Measurements from ENCODE around the gene SMIM45.

SMIM45 gene

DNA sequence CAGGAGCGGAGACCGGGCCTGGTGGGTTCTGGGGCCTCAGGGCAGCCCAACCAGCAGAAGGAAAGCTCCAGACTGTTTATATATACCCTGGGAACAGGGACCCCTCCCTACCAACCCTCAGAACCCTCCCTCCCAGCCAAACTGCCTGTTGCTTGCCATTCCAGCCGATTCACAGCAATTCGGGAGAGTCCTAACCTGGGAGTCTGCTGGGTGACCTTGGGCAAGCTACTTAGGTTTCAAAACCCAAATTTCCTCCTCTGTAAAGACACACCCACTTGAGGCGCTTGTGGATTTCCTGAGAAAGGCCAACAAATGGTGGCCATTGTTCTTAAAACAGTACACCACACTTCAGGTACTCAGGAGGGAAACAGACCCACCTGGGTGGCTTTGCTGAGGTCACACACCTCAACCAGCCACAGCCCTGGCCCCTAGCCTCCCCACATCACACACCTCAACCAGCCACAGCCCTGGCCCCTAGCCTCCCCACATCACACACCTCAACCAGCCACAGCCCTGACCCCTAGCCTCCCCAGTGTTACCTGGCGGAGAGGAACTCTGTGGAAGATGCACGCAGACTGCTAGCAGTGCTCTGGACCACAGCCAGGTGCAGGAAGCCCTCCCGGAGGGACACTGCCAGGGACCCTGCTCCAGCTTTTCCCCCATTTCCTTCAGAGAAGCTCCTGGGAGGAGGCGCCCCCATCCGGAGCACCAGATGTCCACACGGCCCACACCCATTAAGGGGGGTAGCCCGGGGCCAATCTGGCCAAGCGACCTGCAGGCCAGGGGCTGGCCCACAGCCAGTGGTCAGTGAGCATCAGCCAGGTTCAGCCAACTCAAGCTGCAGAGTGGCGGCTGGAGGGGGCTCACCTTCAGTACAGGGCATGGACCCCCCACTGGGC lies 43.3 kb upstream of the SMIM45 start (continued):
- TF ChIP-seq NFE2L2 (IDR thresholded peaks at IDR 0.05; ENCODE audit: low read depth, low read length): no peak
- TF ChIP-seq MXI1 (IDR thresholded peaks at IDR 0.05; ENCODE audit: borderline replicate concordance, low read depth, low read length): no peak
- TF ChIP-seq RAD21 (IDR thresholded peaks at IDR 0.05; ENCODE audit: low read length): no peak
- no peak for TF ChIP-seq CHD1 (IDR thresholded peaks at IDR 0.05; ENCODE audit: low read depth, low read length)
- no peak for TF ChIP-seq CEBPB (IDR thresholded peaks at IDR 0.05; ENCODE audit: low read depth, low read length)

Measured in IMR-90 (cell line).